Measurements from ENCODE around the gene TMEM212.
A peak's percentile ranks its signal among the peaks of the same experiment; 100 is the strongest.
"Not testable (repeated sequence)": the region's sequence is repeated elsewhere in the genome, so short reads cannot be mapped to it uniquely, and the experiment has no call there.

Gene TMEM212

GRCh38 chr3:171854649-171855305 lies 11.6 kb downstream of the TMEM212 start:
- intact Hi-C loops (cut with DNase I; ENCODE audit: low total_unique reads): no loop called here
- DNase-seq: no peak
- Histone ChIP-seq H3K27ac (no peak overlapping the region), H3K27me3 (no peaks in the 10 kb centered on the region), H3K9me3 (peaks cover 0 to 12% (median 0%) of the 10 kb centered on the region in 3 donors), H3K36me3 (no peaks in the 10 kb centered on the region), H3K4me3 (no peak overlapping the region), H3K4me1 (peaks cover 0 to 11% (median 2%) of the 10 kb centered on the region in 4 donors)
- TF ChIP-seq CTCF (IDR thresholded peaks at IDR 0.05): no peak

GRCh38 chr3:171858770-171859169 lies 15.6 kb downstream of the TMEM212 start:
- H3K9me3 ChIP-seq; DNase-seq; H3K27me3 ChIP-seq; H3K36me3 ChIP-seq; intact Hi-C loops (cut with DNase I; ENCODE audit: low total_unique reads); H3K27ac ChIP-seq; H3K4me3 ChIP-seq: not testable (repeated sequence)
- peaks cover 0 to 12% (median 6%) of the 10 kb centered on the region in 4 donors for H3K4me1 ChIP-seq

- Histone ChIP-seq H3K9me3 (no peaks in the 10 kb centered on the region), H3K4me3 (no peak overlapping the region), H3K4me1 (peaks cover 0 to 12% (median 6%) of the 10 kb centered on the region in 4 donors), H3K27ac (peak overlapping the region; percentile 28 to 59), H3K27me3 (no peaks in the 10 kb centered on the region), H3K36me3 (no peaks in the 10 kb centered on the region)
- TF ChIP-seq CTCF (IDR thresholded peaks at IDR 0.05): no peak
- intact Hi-C loops (cut with DNase I; ENCODE audit: low total_unique reads): no loop called here
- no peak for DNase-seq
Measured at GRCh38 chr3:171860830-171861535, 17.8 kb downstream of the TMEM212 start.

- intact Hi-C loops (cut with DNase I; ENCODE audit: low total_unique reads): no loop called here
- TF ChIP-seq CTCF (IDR thresholded peaks at IDR 0.05): no peak
- DNase-seq: no peak
- Histone ChIP-seq H3K36me3 (no peaks in the 10 kb centered on the region), H3K4me3 (no peak overlapping the region), H3K27ac (no peak overlapping the region), H3K4me1 (peaks cover 0 to 12% (median 6%) of the 10 kb centered on the region in 4 donors), H3K9me3 (no peaks in the 10 kb centered on the region), H3K27me3 (no peaks in the 10 kb centered on the region)
Measured at GRCh38 chr3:171862392-171862791, 19.2 kb downstream of the TMEM212 start.

GRCh38 chr3:171862993-171863521 lies 19.9 kb downstream of the TMEM212 start:
- intact Hi-C loops (cut with DNase I; ENCODE audit: low total_unique reads): no loop called here
- H3K27ac ChIP-seq: no peak overlapping the region
- no peak for DNase-seq

More at GRCh38 chr3:171862993-171863521, 19.9 kb downstream of the TMEM212 start:
- Histone ChIP-seq H3K27me3 (no peaks in the 10 kb centered on the region), H3K4me1 (peaks cover 0 to 12% (median 6%) of the 10 kb centered on the region in 4 donors), H3K9me3 (no peaks in the 10 kb centered on the region), H3K36me3 (no peaks in the 10 kb centered on the region), H3K4me3 (no peak overlapping the region)
- no peak for TF ChIP-seq CTCF (IDR thresholded peaks at IDR 0.05)

Data from tibial artery (tissue), 4 donors.